Endodermal cell (in vitro differentiated cells): ENCODE results near the gene LHFPL3. TPM values are rescaled to one million over a fixed set of nuclear protein-coding genes. Genes with fewer than 3 reads are reported as not detected.

ENCODE experiments used
- DNase-seq: peaks from one replicate; pipeline ENCODE4 v3.0.0-alpha.2; 2017
- H3K27ac ChIP-seq: 2 replicates; pipeline ENCODE4 v1.5.1; 2013; ENCODE audit warnings: mild to moderate bottlenecking, low read depth, low read length, moderate library complexity
- H3K27me3 ChIP-seq: 2 replicates; pipeline ENCODE4 v1.6.1; 2013; ENCODE audit warnings: mild to moderate bottlenecking, low read length, moderate library complexity; ENCODE audit not compliant: insufficient read depth, control insufficient read depth, poor library complexity, severe bottlenecking
- H3K36me3 ChIP-seq: 2 replicates; pipeline ENCODE4 v1.7.0; 2013; ENCODE audit warnings: mild to moderate bottlenecking, low read length, moderate library complexity; ENCODE audit not compliant: control insufficient read depth, insufficient read depth
- H3K4me1 ChIP-seq: one replicate; pipeline ENCODE4 v1.7.0; 2013; ENCODE audit warnings: low read length; ENCODE audit not compliant: control insufficient read depth, insufficient read depth
- H3K4me3 ChIP-seq: 2 replicates; pipeline ENCODE4 v1.5.1; 2013; ENCODE audit warnings: mild to moderate bottlenecking, low read length, moderate library complexity
- H3K9ac ChIP-seq: 2 replicates; pipeline ENCODE4 v1.6.1; 2013; ENCODE audit warnings: mild to moderate bottlenecking, low read length, moderate library complexity; ENCODE audit not compliant: poor library complexity, severe bottlenecking; ENCODE audit errors: extremely low read depth
- H3K9me3 ChIP-seq: 2 replicates; pipeline ENCODE4 v1.6.1; 2013; ENCODE audit warnings: mild to moderate bottlenecking, low read length, moderate library complexity; ENCODE audit not compliant: control insufficient read depth
- H3K27ac Mint-ChIP-seq: 2 replicates; pipeline ENCODE4 v1.8.0; 2020; ENCODE audit warnings: mixed read lengths
- H3K27me3 Mint-ChIP-seq: 2 replicates; pipeline ENCODE4 v1.8.0; 2021; ENCODE audit warnings: mild to moderate bottlenecking, mixed read lengths; ENCODE audit not compliant: insufficient read depth
- H3K36me3 Mint-ChIP-seq: 2 replicates; pipeline ENCODE4 v1.8.0; 2020; ENCODE audit warnings: low read depth, mixed read lengths
- H3K4me1 Mint-ChIP-seq: 2 replicates; pipeline ENCODE4 v1.8.0; 2020; ENCODE audit warnings: mixed read lengths
- H3K4me3 Mint-ChIP-seq: 2 replicates; pipeline ENCODE4 v1.8.0; 2020; ENCODE audit warnings: mild to moderate bottlenecking, moderate library complexity, mixed read lengths
- H3K9me3 Mint-ChIP-seq: 2 replicates; pipeline ENCODE4 v1.8.0; 2020; ENCODE audit warnings: mild to moderate bottlenecking, mixed read lengths
- WGBS, 2 experiments: methylation state at CpG; one replicate each; pipeline versions ENCODE4 v1.1.5 to v1.1.7; 2013; ENCODE audit warnings: missing lambda C conversion rate in 2 of 2, mixed read lengths in 1 of 2; ENCODE audit not compliant: insufficient coverage in 1 of 2, insufficient read length in 1 of 2; 5-methylcytosine and 5-hydroxymethylcytosine counted together
- total RNA-seq, 2 donors: library from RNA; stranded (reverse); fragmentation: NEBNext Ultra II Directional in 1 of 2; extraction: Animal tissue kit (Norgen Biotek cat#: 25700) in 1 of 2; gene quantifications; 2 replicates in 1 of 2; 3 replicates in 1 of 2; pipeline ENCODE4 v1.2.1, GENCODE V29; 2021
- TF ChIP-seq, protein P1 (sequence below): fragments of 200-600 bp; sonication (generic); conservative IDR thresholded peaks from 2 replicates; pipeline ENCODE4 v1.5.0; 2021; ENCODE audit warnings: antibody characterized with exemption, mild to moderate bottlenecking

Gene LHFPL3
- total RNA-seq, 2 donors from 2014 or later, result not detected

DNA sequence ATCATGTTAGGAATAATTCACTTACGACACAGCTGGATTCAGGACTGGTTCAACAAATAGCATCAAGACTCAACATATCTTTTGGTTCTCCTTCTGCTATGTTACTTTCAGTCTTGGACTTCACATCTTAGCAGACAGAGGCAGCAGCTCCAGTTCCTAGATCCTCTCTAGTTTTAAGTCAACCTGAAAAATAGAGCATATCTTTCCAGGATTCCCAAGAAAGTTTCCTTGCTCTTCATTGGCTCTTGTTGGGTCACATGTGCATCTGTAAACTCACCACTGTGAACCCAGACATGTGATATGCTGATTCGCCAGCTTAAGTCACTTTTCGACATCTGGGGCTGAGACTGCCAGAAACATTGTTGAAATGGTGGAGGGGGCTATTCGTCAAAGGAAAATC lies 475.5 kb downstream of the LHFPL3 start:
- Histone ChIP-seq H3K9me3 (no peaks in the 10 kb centered on the region), H3K4me3 (no peak overlapping the region), H3K4me1 (no peaks in the 10 kb centered on the region), H3K36me3 (no peaks in the 10 kb centered on the region), H3K27ac (no peak overlapping the region), H3K27me3 (no peaks in the 10 kb centered on the region), H3K9ac (no peak overlapping the region)
- no peaks in the 10 kb centered on the region for H3K36me3 Mint-ChIP-seq
- DNase-seq, result no peak
- no peaks in the 10 kb centered on the region for H3K4me1 Mint-ChIP-seq
- TF ChIP-seq, protein P1, sequence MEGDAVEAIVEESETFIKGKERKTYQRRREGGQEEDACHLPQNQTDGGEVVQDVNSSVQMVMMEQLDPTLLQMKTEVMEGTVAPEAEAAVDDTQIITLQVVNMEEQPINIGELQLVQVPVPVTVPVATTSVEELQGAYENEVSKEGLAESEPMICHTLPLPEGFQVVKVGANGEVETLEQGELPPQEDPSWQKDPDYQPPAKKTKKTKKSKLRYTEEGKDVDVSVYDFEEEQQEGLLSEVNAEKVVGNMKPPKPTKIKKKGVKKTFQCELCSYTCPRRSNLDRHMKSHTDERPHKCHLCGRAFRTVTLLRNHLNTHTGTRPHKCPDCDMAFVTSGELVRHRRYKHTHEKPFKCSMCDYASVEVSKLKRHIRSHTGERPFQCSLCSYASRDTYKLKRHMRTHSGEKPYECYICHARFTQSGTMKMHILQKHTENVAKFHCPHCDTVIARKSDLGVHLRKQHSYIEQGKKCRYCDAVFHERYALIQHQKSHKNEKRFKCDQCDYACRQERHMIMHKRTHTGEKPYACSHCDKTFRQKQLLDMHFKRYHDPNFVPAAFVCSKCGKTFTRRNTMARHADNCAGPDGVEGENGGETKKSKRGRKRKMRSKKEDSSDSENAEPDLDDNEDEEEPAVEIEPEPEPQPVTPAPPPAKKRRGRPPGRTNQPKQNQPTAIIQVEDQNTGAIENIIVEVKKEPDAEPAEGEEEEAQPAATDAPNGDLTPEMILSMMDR, result no peak
- peaks cover 3% of the 10 kb centered on the region for H3K27me3 Mint-ChIP-seq
- no peaks in the 10 kb centered on the region for H3K9me3 Mint-ChIP-seq
- H3K4me3 Mint-ChIP-seq, result no peak overlapping the region
- no peak overlapping the region for H3K27ac Mint-ChIP-seq
- 92 to 100% methylated on average over 4 of the region's 4 CpGs for WGBS, 2 experiments

DNA sequence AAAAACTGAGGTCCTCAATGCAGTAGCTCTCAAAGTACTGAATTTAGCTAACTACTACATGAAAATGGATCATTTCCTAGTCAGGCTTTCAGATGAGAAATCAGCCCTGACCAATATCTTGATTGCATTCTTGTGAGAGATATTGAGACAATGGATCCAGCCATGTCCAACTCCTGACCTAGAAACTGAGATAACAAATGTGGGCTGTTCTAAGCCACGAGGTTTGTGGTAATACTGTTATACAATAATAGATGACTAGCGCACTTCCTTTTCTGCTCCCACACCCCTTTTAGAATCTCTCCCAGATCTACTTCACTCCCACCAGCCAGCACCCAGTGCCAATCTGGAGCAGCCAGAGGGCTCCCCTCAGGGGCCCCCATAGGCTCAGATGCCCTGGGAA lies 476.3 kb downstream of the LHFPL3 start:
- Histone ChIP-seq H3K4me1 (no peaks in the 10 kb centered on the region), H3K36me3 (no peaks in the 10 kb centered on the region), H3K9ac (no peak overlapping the region), H3K27ac (no peak overlapping the region), H3K4me3 (no peak overlapping the region), H3K9me3 (no peaks in the 10 kb centered on the region), H3K27me3 (no peaks in the 10 kb centered on the region)
- TF ChIP-seq, protein P1, result no peak
- WGBS, 2 experiments, result 94% methylated on average over 2 of the region's 2 CpGs; no CpG with 5 or more reads in 1 of the 2 experiments
- Mint-ChIP-seq H3K27me3 (peaks cover 3% of the 10 kb centered on the region), H3K4me3 (no peak overlapping the region), H3K9me3 (no peaks in the 10 kb centered on the region), H3K36me3 (no peaks in the 10 kb centered on the region), H3K27ac (no peak overlapping the region), H3K4me1 (no peaks in the 10 kb centered on the region)
- DNase-seq, result no peak

DNA sequence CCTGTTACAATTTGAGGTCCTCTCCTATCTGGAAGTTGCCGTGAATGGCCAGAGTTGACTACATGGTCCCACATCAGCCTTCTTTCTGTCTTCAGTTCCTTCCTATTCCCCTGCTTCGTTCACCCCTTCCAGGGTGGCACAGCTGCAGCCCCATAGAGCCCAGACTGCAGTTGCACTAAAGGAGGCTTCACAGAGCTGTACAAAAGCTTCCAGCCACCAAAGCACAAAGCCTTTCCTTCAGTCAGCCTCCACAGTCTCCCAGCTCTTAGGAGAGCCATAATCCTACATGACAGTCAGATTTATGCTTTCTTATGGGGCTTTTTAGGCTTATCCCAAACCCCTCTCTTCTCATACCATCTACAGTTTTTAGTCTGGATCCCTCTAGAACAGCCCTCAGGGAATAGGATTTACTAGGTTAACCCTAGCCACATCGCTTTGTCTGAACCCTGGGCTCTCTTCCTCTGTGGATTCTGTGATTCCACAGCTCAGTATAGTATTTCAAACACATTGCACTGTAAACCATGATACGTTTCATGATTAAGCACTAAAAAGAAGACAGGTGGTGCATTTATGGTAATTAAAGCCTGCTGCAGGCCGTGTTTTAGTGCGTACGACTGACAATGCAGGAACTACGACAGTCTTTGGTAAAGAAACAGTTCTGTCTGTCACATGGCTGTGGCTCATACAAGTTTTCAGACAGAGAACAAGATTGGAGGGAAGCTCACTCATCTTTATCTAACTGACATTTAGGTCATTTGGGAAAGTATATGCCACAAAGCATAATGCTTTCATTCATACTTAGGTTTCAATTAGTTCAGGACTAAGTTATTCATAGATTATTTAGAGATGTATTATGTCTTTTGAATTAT lies 477.3 kb downstream of the LHFPL3 start:
- no peak overlapping the region for H3K27ac Mint-ChIP-seq
- TF ChIP-seq, protein P1, result no peak
- no peaks in the 10 kb centered on the region for H3K27me3 ChIP-seq

More for the DNA sequence above, 477.3 kb downstream of the LHFPL3 start:
- Histone ChIP-seq H3K9ac (no peak overlapping the region), H3K9me3 (no peaks in the 10 kb centered on the region), H3K36me3 (no peaks in the 10 kb centered on the region), H3K4me3 (no peak overlapping the region), H3K4me1 (no peaks in the 10 kb centered on the region), H3K27ac (no peak overlapping the region)
- H3K36me3 Mint-ChIP-seq, result no peaks in the 10 kb centered on the region
- WGBS, 2 experiments, result 86 to 89% methylated on average over 8 of the region's 8 CpGs
- no peaks in the 10 kb centered on the region for H3K9me3 Mint-ChIP-seq
- peaks cover 3% of the 10 kb centered on the region for H3K27me3 Mint-ChIP-seq
- DNase-seq, result peak; percentile 10
- H3K4me1 Mint-ChIP-seq, result no peaks in the 10 kb centered on the region
- H3K4me3 Mint-ChIP-seq, result no peak overlapping the region
